Measurements from ENCODE around the gene CCDC85B. TPM values are rescaled to one million over a fixed set of nuclear protein-coding genes. Genes with fewer than 3 reads are reported as not detected.

CCDC85B gene
- total and polyA plus RNA-seq, 2 of the 13 experiments (the other 11 are each of a cell fraction or from before 2014, with no cell fraction given), result 8.2 to 19.5 TPM

DNA sequence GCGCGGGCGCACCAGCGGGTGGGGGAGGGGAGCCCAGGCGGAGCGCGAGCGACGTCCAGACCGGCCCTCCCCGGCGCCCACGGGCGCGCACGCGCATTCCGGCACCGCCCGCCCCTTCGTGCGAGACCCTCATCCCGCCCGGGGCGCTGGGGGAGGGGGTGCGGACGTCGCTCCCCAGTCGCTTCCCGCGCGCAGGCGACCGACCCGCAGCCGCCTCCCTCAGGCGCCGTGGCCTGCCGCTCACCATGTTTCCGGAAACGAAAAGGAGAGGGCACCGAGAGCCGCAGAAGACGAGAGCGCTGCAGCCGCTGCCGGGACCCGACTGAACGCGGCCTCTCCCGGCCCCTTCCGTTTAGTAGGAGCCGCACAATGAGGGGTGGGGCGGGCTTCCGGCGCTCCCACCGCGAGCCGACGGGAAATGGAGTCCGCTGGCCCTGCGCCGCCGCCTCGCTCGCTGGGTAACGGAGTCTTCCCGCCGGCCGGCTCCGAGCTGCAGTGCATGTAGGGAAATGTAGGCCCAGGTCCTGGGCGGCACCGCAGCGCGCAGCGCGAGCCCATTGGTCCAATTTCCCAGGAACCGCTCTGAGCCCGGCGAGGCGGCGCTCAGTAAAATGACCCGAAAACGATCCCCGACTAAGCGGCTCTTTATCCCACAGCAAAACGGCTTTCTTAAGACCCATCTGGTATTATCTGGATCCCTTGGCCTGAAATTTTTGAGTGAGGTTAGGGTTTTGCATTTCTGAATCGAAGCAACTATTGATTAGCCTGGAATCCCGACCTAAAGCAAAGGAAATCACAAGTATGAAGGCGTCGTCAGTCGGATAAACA is 32.4 kb upstream of the CCDC85B start, which contains the start of gene CFL1 (continued):
- TF ChIP-seq FOXC1 (CRISPR knock-in tag; IDR thresholded peaks at IDR 0.05; ENCODE audit: borderline replicate concordance) (no peak; the same call in 1 of the 2 replicates), ZSCAN25 (CRISPR knock-in tag; IDR thresholded peaks at IDR 0.05) (no peak), PHB2 (IDR thresholded peaks at IDR 0.05; ENCODE audit: partially characterized antibody) (no peak), CREB1 (IDR thresholded peaks at IDR 0.05) (peak; percentile 52; the same call in 1 of the 2 replicates), CREB1 (CRISPR knock-in tag; IDR thresholded peaks at IDR 0.05) (peak; percentile 64), FOXK2 (IDR thresholded peaks at IDR 0.05) (no peak), SRSF1 (optimal IDR thresholded peaks at IDR 0.05; ENCODE audit: low read depth, low read length) (no peak), ZBTB14 (CRISPR knock-in tag; IDR thresholded peaks at IDR 0.05) (peak; percentile 35; the same call in 1 of the 2 replicates), ZNF646 (CRISPR knock-in tag; IDR thresholded peaks at IDR 0.05) (no peak), MTA1 (CRISPR knock-in tag; IDR thresholded peaks at IDR 0.05; ENCODE audit: borderline replicate concordance) (no peak), TOE1 (CRISPR knock-in tag; IDR thresholded peaks at IDR 0.05) (no peak), ZNF432 (CRISPR knock-in tag; IDR thresholded peaks at IDR 0.05; ENCODE audit: borderline replicate concordance) (no peak), RBAK (CRISPR knock-in tag; IDR thresholded peaks at IDR 0.05) (no peak), SRF (IDR thresholded peaks at IDR 0.05; ENCODE audit: low read depth, low read length) (0 out of 2 replicates have a peak, but pooled peaks have one; percentile 15), HDAC1 (CRISPR knock-in tag; IDR thresholded peaks at IDR 0.05) (peak; percentile 65), SAFB2 (CRISPR knock-in tag; IDR thresholded peaks at IDR 0.05; ENCODE audit: borderline replicate concordance, low read depth) (no peak; the same call in 1 of the 2 replicates), MED13 (CRISPR knock-in tag; IDR thresholded peaks at IDR 0.05) (peak; percentile 25; the same call in 1 of the 2 replicates), TEAD2 (CRISPR knock-in tag; IDR thresholded peaks at IDR 0.05) (no peak)
- TF ChIP-seq, protein P1, sequence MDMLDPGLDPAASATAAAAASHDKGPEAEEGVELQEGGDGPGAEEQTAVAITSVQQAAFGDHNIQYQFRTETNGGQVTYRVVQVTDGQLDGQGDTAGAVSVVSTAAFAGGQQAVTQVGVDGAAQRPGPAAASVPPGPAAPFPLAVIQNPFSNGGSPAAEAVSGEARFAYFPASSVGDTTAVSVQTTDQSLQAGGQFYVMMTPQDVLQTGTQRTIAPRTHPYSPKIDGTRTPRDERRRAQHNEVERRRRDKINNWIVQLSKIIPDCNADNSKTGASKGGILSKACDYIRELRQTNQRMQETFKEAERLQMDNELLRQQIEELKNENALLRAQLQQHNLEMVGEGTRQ (IDR thresholded peaks at IDR 0.05; ENCODE audit: low read depth, low read length), result no peak
- TF ChIP-seq, protein P1 (CRISPR knock-in tag; IDR thresholded peaks at IDR 0.05; ENCODE audit: borderline replicate concordance), result peak; percentile 24; the same call in 1 of the 2 replicates

Measured in HepG2 (cell line).